Inferior parietal cortex (tissue), 1 donor: ENCODE data around the gene NHS.

Experiments
- DNase-seq: peaks from one replicate; pipeline ENCODE4 v3.0.0-alpha.2; 2016; ENCODE audit errors: extremely low spot score

The NHS gene

GRCh38 chrX:17778997-17779396 lies 404.0 kb downstream of the NHS start:
- no peak for DNase-seq

- DNase-seq = no peak
Measured at GRCh38 chrX:17779434-17779833, 404.4 kb downstream of the NHS start.
